GM19238 (cell line): ENCODE data around the gene SH2D6.
"Not testable (repeated sequence)": the region's sequence is repeated elsewhere in the genome, so short reads cannot be mapped to it uniquely, and the experiment has no call there.

Experiments used
- DNase-seq: peaks from one replicate; pipeline ENCODE4 v3.0.0; 2011; ENCODE audit warnings: low spot score; ENCODE audit not compliant: insufficient read length

Gene SH2D6

GRCh38 chr2:85468096-85468703 is 49.7 kb downstream of the SH2D6 start:
- no peak for DNase-seq

GRCh38 chr2:85468704-85469349 is 50.3 kb downstream of the SH2D6 start:
- DNase-seq, result no peak

- DNase-seq, result no peak
Measured at GRCh38 chr2:85470850-85471800, 52.6 kb downstream of the SH2D6 start.

- DNase-seq, result no peak
Measured at GRCh38 chr2:85472261-85472660, 53.7 kb downstream of the SH2D6 start.

GRCh38 chr2:85475799-85476490 is 57.4 kb downstream of the SH2D6 start:
- DNase-seq, result no peak

GRCh38 chr2:85476624-85477023 is 58.1 kb downstream of the SH2D6 start:
- DNase-seq, result no peak

GRCh38 chr2:85477884-85478283 is 59.4 kb downstream of the SH2D6 start:
- DNase-seq, result no peak

GRCh38 chr2:85481818-85482777 is 63.6 kb downstream of the SH2D6 start:
- DNase-seq, result no peak

- DNase-seq, result not testable (repeated sequence)
Measured at GRCh38 chr2:85484615-85485014, 66.1 kb downstream of the SH2D6 start.

- DNase-seq, result no peak
Measured at GRCh38 chr2:85485815-85486214, 67.3 kb downstream of the SH2D6 start.
